Measurements from ENCODE around the gene CYP24A1.

- no peak for TF ChIP-seq CTCF (IDR thresholded peaks at IDR 0.05; ENCODE audit: low read length)
- TF ChIP-seq EZH2 (IDR thresholded peaks at IDR 0.05; ENCODE audit: borderline replicate concordance, low read length) = no peak
These were observed 22.7 kb downstream of the CYP24A1 start for GRCh38 chr20:54151075-54151439.
